Measurements from ENCODE around the gene ZNF580. TPM values are rescaled to one million over a fixed set of nuclear protein-coding genes. Genes with fewer than 3 reads are reported as not detected.

The ZNF580 gene
- polyA plus RNA-seq, 3 donors, result 9.7 to 46.5 (median 10.7) TPM

DNA sequence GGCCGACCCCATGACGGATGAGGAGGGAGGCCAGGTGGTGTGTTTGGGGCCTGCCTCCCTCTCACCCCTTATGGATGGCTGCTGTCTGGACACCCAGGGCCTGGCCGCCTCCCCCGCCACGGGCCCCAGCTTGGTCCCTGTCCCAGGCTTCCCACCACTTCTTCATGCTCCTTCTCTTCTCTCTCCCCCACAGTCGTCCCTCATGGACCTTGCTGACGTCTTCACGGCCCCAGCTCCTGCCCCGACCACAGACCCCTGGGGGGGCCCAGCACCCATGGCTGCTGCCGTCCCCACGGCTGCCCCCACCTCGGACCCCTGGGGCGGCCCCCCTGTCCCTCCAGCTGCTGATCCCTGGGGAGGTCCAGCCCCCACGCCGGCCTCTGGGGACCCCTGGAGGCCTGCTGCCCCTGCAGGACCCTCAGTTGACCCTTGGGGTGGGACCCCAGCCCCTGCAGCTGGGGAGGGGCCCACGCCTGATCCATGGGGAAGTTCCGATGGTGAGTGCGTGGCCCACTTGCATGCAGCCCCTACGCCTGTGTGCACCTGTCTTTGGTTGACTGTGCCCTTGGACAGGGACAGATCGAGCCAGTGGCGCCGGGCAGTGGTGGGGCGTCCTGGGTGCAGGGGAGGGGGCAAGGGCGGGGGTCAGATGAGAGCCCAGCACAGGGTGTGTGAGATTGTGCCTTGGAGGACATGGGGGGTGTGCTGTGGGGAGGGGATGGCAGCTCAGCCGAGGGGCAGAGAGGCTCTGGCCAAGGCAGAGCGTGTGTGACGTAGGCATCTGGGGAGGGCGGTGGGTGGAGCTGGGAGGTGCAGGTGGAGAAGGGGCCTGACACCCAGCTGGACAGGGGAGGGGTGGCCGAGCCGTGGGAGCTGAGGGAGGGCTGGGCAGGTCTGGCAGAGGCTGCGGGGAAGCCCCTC, 51.0 kb downstream of the ZNF580 start:
- no peak overlapping the region for H2AFZ ChIP-seq (ENCODE audit: insufficient read depth, low read depth, low read length, poor library complexity, severe bottlenecking)
- H3K9ac ChIP-seq (ENCODE audit: insufficient read depth, low read length, poor library complexity, severe bottlenecking), result no peak overlapping the region
- Mint-ChIP-seq H3K4me3 (no peak overlapping the region), H3K27ac (no peak overlapping the region), H3K27me3 (ENCODE audit: low read depth in 3 of 3) (no peaks in the 10 kb centered on the region), H3K36me3 (peaks cover 70 to 95% of the 10 kb centered on the region in 2 donors), H3K4me1 (peaks cover 2% of the 10 kb centered on the region), H3K9me3 (no peaks in the 10 kb centered on the region)
- no peak for DNase-seq
- H3K9me3 ChIP-seq (replicated peaks in 1 of 2; ENCODE audit: control insufficient read depth in 1 of 2, insufficient read depth in 1 of 2, low read length in 2 of 2), result no peaks in the 10 kb centered on the region
- no peaks in the 10 kb centered on the region for H3K27me3 ChIP-seq (ENCODE audit: control insufficient read depth in 2 of 2, insufficient read depth in 2 of 2, low read length in 2 of 2)
- WGBS (ENCODE audit: insufficient coverage), result 96% methylated on average over 23 of the region's 31 CpGs
- H3K27ac ChIP-seq (ENCODE audit: low read depth in 1 of 2, low read length in 2 of 2), result no peak overlapping the region
- no peak overlapping the region for H3K4me2 ChIP-seq (replicated peaks; ENCODE audit: extremely low read depth, low read length, poor library complexity, severe bottlenecking)
- H3K4me3 ChIP-seq (replicated peaks in 1 of 3; ENCODE audit: low read depth in 2 of 3, low read length in 3 of 3), result no peak overlapping the region
- H4K20me1 ChIP-seq (ENCODE audit: insufficient read depth, low read length), result peaks cover 85% of the 10 kb centered on the region
- H3K4me1 ChIP-seq (ENCODE audit: control insufficient read depth in 1 of 2, insufficient read depth in 2 of 2, low read length in 2 of 2), result no peaks in the 10 kb centered on the region
- H3K36me3 ChIP-seq (replicated peaks in 1 of 2; ENCODE audit: control insufficient read depth in 1 of 2, insufficient read depth in 2 of 2, low read length in 2 of 2), result peaks cover 94 to 99% of the 10 kb centered on the region in 2 donors
- H3K79me2 ChIP-seq (ENCODE audit: insufficient read depth, low read length), result peaks cover 16% of the 10 kb centered on the region
- TF ChIP-seq, protein P1, sequence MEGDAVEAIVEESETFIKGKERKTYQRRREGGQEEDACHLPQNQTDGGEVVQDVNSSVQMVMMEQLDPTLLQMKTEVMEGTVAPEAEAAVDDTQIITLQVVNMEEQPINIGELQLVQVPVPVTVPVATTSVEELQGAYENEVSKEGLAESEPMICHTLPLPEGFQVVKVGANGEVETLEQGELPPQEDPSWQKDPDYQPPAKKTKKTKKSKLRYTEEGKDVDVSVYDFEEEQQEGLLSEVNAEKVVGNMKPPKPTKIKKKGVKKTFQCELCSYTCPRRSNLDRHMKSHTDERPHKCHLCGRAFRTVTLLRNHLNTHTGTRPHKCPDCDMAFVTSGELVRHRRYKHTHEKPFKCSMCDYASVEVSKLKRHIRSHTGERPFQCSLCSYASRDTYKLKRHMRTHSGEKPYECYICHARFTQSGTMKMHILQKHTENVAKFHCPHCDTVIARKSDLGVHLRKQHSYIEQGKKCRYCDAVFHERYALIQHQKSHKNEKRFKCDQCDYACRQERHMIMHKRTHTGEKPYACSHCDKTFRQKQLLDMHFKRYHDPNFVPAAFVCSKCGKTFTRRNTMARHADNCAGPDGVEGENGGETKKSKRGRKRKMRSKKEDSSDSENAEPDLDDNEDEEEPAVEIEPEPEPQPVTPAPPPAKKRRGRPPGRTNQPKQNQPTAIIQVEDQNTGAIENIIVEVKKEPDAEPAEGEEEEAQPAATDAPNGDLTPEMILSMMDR (IDR thresholded peaks at IDR 0.05), result no peak
- intact Hi-C loops (cut with micrococcal nuclease), result no loop called here

DNA sequence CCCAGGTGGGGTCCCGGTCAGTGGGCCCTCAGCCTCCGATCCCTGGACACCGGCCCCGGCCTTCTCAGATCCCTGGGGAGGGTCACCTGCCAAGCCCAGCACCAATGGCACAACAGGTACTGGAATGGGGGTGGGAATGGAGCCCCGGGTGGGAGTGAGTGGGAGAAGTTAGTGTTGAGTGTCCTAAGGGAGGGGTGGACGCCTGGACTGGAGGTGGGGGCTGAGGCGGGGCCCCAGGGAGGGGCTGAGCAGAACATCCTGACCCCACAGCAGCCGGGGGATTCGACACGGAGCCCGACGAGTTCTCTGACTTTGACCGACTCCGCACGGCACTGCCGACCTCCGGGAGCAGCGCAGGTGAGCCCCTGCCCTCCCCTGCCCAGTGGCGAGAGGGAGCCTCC, 51.9 kb downstream of the ZNF580 start:
- WGBS (ENCODE audit: insufficient coverage), result 98% methylated on average over 18 of the region's 19 CpGs
- no peak overlapping the region for H3K27ac ChIP-seq (ENCODE audit: low read depth in 1 of 2, low read length in 2 of 2)
- Mint-ChIP-seq H3K27me3 (ENCODE audit: low read depth in 3 of 3) (no peaks in the 10 kb centered on the region), H3K9me3 (no peaks in the 10 kb centered on the region), H3K4me3 (no peak overlapping the region), H3K36me3 (peaks cover 68 to 95% of the 10 kb centered on the region in 2 donors), H3K27ac (no peak overlapping the region), H3K4me1 (peaks cover 2% of the 10 kb centered on the region)
- no peaks in the 10 kb centered on the region for H3K4me1 ChIP-seq (ENCODE audit: control insufficient read depth in 1 of 2, insufficient read depth in 2 of 2, low read length in 2 of 2)
- H3K4me3 ChIP-seq (replicated peaks in 1 of 3; ENCODE audit: low read depth in 2 of 3, low read length in 3 of 3), result no peak overlapping the region
- no peak overlapping the region for H3K9ac ChIP-seq (ENCODE audit: insufficient read depth, low read length, poor library complexity, severe bottlenecking)
- TF ChIP-seq, protein P1 (IDR thresholded peaks at IDR 0.05), result no peak
- peaks cover 82% of the 10 kb centered on the region for H4K20me1 ChIP-seq (ENCODE audit: insufficient read depth, low read length)
- H3K27me3 ChIP-seq (ENCODE audit: control insufficient read depth in 2 of 2, insufficient read depth in 2 of 2, low read length in 2 of 2), result no peaks in the 10 kb centered on the region
- no peak for DNase-seq
- peaks cover 94 to 99% of the 10 kb centered on the region in 2 donors for H3K36me3 ChIP-seq (replicated peaks in 1 of 2; ENCODE audit: control insufficient read depth in 1 of 2, insufficient read depth in 2 of 2, low read length in 2 of 2)
- no peak overlapping the region for H2AFZ ChIP-seq (ENCODE audit: insufficient read depth, low read depth, low read length, poor library complexity, severe bottlenecking)
- H3K79me2 ChIP-seq (ENCODE audit: insufficient read depth, low read length), result peaks cover 7% of the 10 kb centered on the region
- H3K9me3 ChIP-seq (replicated peaks in 1 of 2; ENCODE audit: control insufficient read depth in 1 of 2, insufficient read depth in 1 of 2, low read length in 2 of 2), result no peaks in the 10 kb centered on the region
- intact Hi-C loops (cut with micrococcal nuclease), result no loop called here
- no peak overlapping the region for H3K4me2 ChIP-seq (replicated peaks; ENCODE audit: extremely low read depth, low read length, poor library complexity, severe bottlenecking)

Other genes starting within 250 kb of the ZNF580 start
- 10 to 100 TPM; 16.1 to 40.9 (median 21.9) TPM for gene UBE2S, start 233.2 kb upstream of the ZNF580 start, polyA plus RNA-seq
- gene SHISA7, start 197.7 kb upstream of the ZNF580 start, polyA plus RNA-seq, result under 1 TPM in 1 of 3 donors, not detected in 2; 0.01 TPM
- gene ISOC2, start 179.4 kb upstream of the ZNF580 start, polyA plus RNA-seq, result 10 to 100 TPM; 14.8 to 20.2 (median 14.9) TPM
- gene C19orf85, start 176.3 kb upstream of the ZNF580 start, polyA plus RNA-seq, result not detected
- gene ZNF628, start 164.4 kb upstream of the ZNF580 start, polyA plus RNA-seq, result 1 to 10 TPM in 1 of 3 donors, under 1 TPM in 1, not detected in 1; 0.50 to 3.1 TPM
- gene NAT14, start 155.8 kb upstream of the ZNF580 start, polyA plus RNA-seq, result 1 to 10 TPM; 1.5 to 2.2 (median 1.9) TPM
- gene SSC5D, start 152.6 kb upstream of the ZNF580 start, polyA plus RNA-seq, result under 1 TPM in 1 of 3 donors, not detected in 2; 0.08 TPM
- gene SBK2, start 103.9 kb upstream of the ZNF580 start, polyA plus RNA-seq, result not detected
- gene SBK3, start 95.5 kb upstream of the ZNF580 start, polyA plus RNA-seq, result not detected
- gene ZNF579, start 60.2 kb upstream of the ZNF580 start, polyA plus RNA-seq, result 1 to 10 TPM in 1 of 3 donors, under 1 TPM in 1, not detected in 1; 0.05 to 1.8 TPM
- 1 to 10 TPM; 1.2 to 2.6 (median 1.6) TPM for gene FIZ1, start 41.5 kb upstream of the ZNF580 start, polyA plus RNA-seq
- gene ZNF524, start 40.7 kb upstream of the ZNF580 start, polyA plus RNA-seq, result 10 to 100 TPM; 27.9 to 45.7 (median 41.8) TPM
- gene ZNF865, start 35.4 kb upstream of the ZNF580 start, polyA plus RNA-seq, result 1 to 10 TPM in 1 of 3 donors, under 1 TPM in 2; 0.03 to 6.0 (median 0.07) TPM
- gene ZNF784, start 16.4 kb upstream of the ZNF580 start, polyA plus RNA-seq, result 1 to 10 TPM; 1.5 to 5.5 (median 2.4) TPM
- gene ZNF581, start 2.6 kb downstream of the ZNF580 start, polyA plus RNA-seq, result 10 to 100 TPM; 25.1 to 31.6 (median 29.4) TPM
- 1 to 10 TPM in 2 of 3 donors, under 1 TPM in 1; 0.74 to 2.4 (median 1.2) TPM for gene CCDC106, start 7.2 kb downstream of the ZNF580 start, polyA plus RNA-seq
- gene U2AF2, start 14.0 kb downstream of the ZNF580 start, polyA plus RNA-seq, result 100 to 1,000 TPM in 1 of 3 donors, 1 to 10 TPM in 2; 5.3 to 166 (median 5.4) TPM
- 10 to 100 TPM; 18.7 to 75.2 (median 19.2) TPM for gene EPN1, start 34.2 kb downstream of the ZNF580 start, polyA plus RNA-seq
- gene NLRP9, start 97.4 kb downstream of the ZNF580 start, polyA plus RNA-seq, result not detected
- 1 to 10 TPM in 2 of 3 donors, under 1 TPM in 1; 0.33 to 8.4 (median 7.9) TPM for gene RFPL4A, start 118.1 kb downstream of the ZNF580 start, polyA plus RNA-seq
- gene RFPL4AL1, start 128.1 kb downstream of the ZNF580 start, polyA plus RNA-seq, result 1 to 10 TPM in 2 of 3 donors, not detected in 1; 1.1 to 1.3 TPM
- not detected for gene NLRP11, start 191.0 kb downstream of the ZNF580 start, polyA plus RNA-seq
- not detected for gene NLRP4, start 195.5 kb downstream of the ZNF580 start, polyA plus RNA-seq

All from CD14-positive monocyte (primary cell).